Osteocyte (in vitro differentiated cells): Measurements from ENCODE around the gene SPIN1. TPM values are rescaled to one million over a fixed set of nuclear protein-coding genes. Genes with fewer than 3 reads are reported as not detected.
A peak's percentile ranks its signal among the peaks of the same experiment; 100 is the strongest.
"Not testable (repeated sequence)": the region's sequence is repeated elsewhere in the genome, so short reads cannot be mapped to it uniquely, and the experiment has no call there.

ENCODE experiments used
- DNase-seq: peaks from one replicate; pipeline ENCODE4 v3.0.0; 2021; ENCODE audit warnings: mixed read lengths; ENCODE audit not compliant: unreplicated experiment; ENCODE audit errors: extremely low spot score
- H3K27ac Mint-ChIP-seq: one replicate; pipeline ENCODE4 v1.8.0; 2021; ENCODE audit warnings: mild to moderate bottlenecking, mixed read lengths; ENCODE audit not compliant: unreplicated experiment
- H3K27me3 Mint-ChIP-seq: one replicate; pipeline ENCODE4 v1.8.0; 2021; ENCODE audit warnings: mixed read lengths; ENCODE audit not compliant: unreplicated experiment
- H3K36me3 Mint-ChIP-seq: one replicate; pipeline ENCODE4 v1.8.0; 2021; ENCODE audit warnings: mixed read lengths; ENCODE audit not compliant: unreplicated experiment
- H3K4me1 Mint-ChIP-seq: one replicate; pipeline ENCODE4 v1.8.0; 2021; ENCODE audit warnings: mixed read lengths; ENCODE audit not compliant: unreplicated experiment
- H3K4me3 Mint-ChIP-seq: one replicate; pipeline ENCODE4 v1.8.0; 2021; ENCODE audit warnings: mild to moderate bottlenecking, moderate library complexity, mixed read lengths; ENCODE audit not compliant: unreplicated experiment
- H3K9me3 Mint-ChIP-seq: one replicate; pipeline ENCODE4 v1.8.0; 2021; ENCODE audit warnings: mixed read lengths; ENCODE audit not compliant: unreplicated experiment
- CTCF ChIP-seq: fragments of 200-600 bp; sonication (generic); IDR thresholded peaks from 2 replicates; pipeline ENCODE4 v1.5.0; 2021; ENCODE audit warnings: antibody characterized with exemption, mild to moderate bottlenecking, moderate library complexity
- total RNA-seq: library from RNA; stranded (reverse); gene quantifications from 2 replicates; pipeline ENCODE4 v1.2.1, GENCODE V29; 2021

Gene SPIN1
- total RNA-seq, 1 donor from 2014 or later: 115 TPM

- Mint-ChIP-seq H3K4me3 (no peak overlapping the region), H3K36me3 (no peaks in the 10 kb centered on the region), H3K4me1 (no peaks in the 10 kb centered on the region), H3K27me3 (peaks cover 7% of the 10 kb centered on the region), H3K27ac (no peak overlapping the region), H3K9me3 (peaks cover 4% of the 10 kb centered on the region)
- no peak for DNase-seq
- TF ChIP-seq CTCF: no peak
These were observed 8.9 kb upstream of the SPIN1 start for GRCh38 chr9:88379352-88379751.

- Mint-ChIP-seq H3K27me3 (peaks cover 7% of the 10 kb centered on the region), H3K36me3 (no peaks in the 10 kb centered on the region), H3K4me1 (no peaks in the 10 kb centered on the region), H3K4me3 (no peak overlapping the region), H3K27ac (no peak overlapping the region), H3K9me3 (peaks cover 4% of the 10 kb centered on the region)
- no peak for DNase-seq
- no peak for TF ChIP-seq CTCF
These were observed 8.1 kb upstream of the SPIN1 start for GRCh38 chr9:88380118-88380517.

GRCh38 chr9:88381322-88381721 lies 6.9 kb upstream of the SPIN1 start:
- H3K9me3 Mint-ChIP-seq, H3K27me3 Mint-ChIP-seq, H3K27ac Mint-ChIP-seq, H3K4me3 Mint-ChIP-seq, H3K4me1 Mint-ChIP-seq, DNase-seq, H3K36me3 Mint-ChIP-seq: not testable (repeated sequence)

- Mint-ChIP-seq H3K27me3 (peaks cover 5% of the 10 kb centered on the region), H3K4me1 (peaks cover 11% of the 10 kb centered on the region), H3K9me3 (no peaks in the 10 kb centered on the region), H3K4me3 (no peak overlapping the region), H3K27ac (no peak overlapping the region), H3K36me3 (no peaks in the 10 kb centered on the region)
- TF ChIP-seq CTCF: no peak
- DNase-seq: no peak
These were observed 5.1 kb upstream of the SPIN1 start for GRCh38 chr9:88383176-88383575.

- not testable (repeated sequence) for H3K27me3 Mint-ChIP-seq, H3K9me3 Mint-ChIP-seq, H3K36me3 Mint-ChIP-seq, DNase-seq, H3K4me3 Mint-ChIP-seq, H3K27ac Mint-ChIP-seq
- H3K4me1 Mint-ChIP-seq: peaks cover 31% of the 10 kb centered on the region
These were observed 2.1 kb upstream of the SPIN1 start for GRCh38 chr9:88386137-88386536.

GRCh38 chr9:88387036-88387551 lies 1.1 kb upstream of the SPIN1 start:
- H3K9me3 Mint-ChIP-seq: no peaks in the 10 kb centered on the region
- TF ChIP-seq CTCF: no peak
- no peak for DNase-seq
- H3K27ac Mint-ChIP-seq: peak overlapping the region; percentile 94
- H3K4me1 Mint-ChIP-seq: peaks cover 40% of the 10 kb centered on the region
- peaks cover 5% of the 10 kb centered on the region for H3K36me3 Mint-ChIP-seq
- H3K4me3 Mint-ChIP-seq: peak overlapping the region; percentile 96
- no peaks in the 10 kb centered on the region for H3K27me3 Mint-ChIP-seq
